Forelimb muscle (tissue), 1 donor: ENCODE results near the gene ECHDC3. TPM values are rescaled to one million over a fixed set of nuclear protein-coding genes. Genes with fewer than 3 reads are reported as not detected.
A peak's percentile ranks its signal among the peaks of the same experiment; 100 is the strongest.

ENCODE experiments used
- DNase-seq: peaks from one replicate; pipeline ENCODE4 v3.0.0-alpha.2; 2013; ENCODE audit warnings: low read depth
- polyA plus RNA-seq: library from polyadenylated mRNA; unstranded; fragments of 120-200 nt; gene quantifications from one replicate; pipeline ENCODE4 v1.2.1, GENCODE V29; 2013; ENCODE audit not compliant: insufficient read length

Gene ECHDC3
- polyA plus RNA-seq, 1 donor = 7.7 TPM

DNA sequence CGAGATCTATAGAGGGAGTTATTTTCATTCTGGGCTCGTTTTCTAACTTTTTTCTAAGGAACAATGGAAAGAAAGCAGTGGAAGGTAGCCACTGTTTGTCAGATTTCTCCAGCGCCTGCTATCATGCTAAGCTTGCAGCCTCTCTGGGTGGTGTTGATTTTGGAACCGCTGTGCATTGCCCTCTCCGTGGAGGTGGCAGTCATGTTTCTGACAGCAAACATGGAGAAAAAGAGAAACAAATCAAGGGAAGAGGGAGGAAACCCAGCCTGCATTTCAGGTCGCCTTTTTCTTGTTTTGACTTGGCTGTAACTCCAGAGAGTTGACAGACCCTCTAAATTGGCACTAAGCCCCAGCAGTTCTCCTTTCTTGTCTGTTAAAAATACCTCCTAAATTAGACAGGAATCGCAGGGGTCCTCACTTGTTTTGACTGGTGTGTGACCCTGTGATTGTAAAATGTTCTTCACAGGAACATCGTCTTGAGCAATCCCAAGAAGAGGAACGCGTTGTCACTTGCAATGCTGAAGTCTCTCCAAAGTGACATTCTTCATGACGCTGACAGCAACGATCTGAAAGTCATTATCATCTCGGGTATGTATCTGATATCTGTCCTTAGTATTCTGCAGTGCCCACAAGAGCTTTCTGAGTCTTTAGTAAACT, 4.8 kb downstream of the ECHDC3 start:
- DNase-seq = no peak

DNA sequence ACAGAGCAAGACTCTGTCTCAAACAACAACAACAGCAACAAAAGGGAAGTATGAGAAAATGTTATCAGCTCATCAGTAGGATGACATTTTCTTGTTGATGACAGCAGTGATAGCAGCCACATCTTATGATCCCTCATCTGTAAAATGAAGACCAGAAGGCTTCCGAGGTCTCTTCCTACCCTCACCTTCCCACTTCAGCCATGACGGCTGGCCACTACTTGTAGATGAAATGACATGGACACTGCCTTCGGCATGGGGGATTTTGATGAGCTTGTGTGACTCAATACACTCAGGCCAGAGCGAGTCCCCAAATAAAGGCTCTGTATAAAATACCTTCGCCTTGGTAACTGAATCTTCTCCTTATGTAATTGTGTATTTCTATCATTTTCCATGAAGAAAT, 6.7 kb downstream of the ECHDC3 start:
- no peak for DNase-seq

DNA sequence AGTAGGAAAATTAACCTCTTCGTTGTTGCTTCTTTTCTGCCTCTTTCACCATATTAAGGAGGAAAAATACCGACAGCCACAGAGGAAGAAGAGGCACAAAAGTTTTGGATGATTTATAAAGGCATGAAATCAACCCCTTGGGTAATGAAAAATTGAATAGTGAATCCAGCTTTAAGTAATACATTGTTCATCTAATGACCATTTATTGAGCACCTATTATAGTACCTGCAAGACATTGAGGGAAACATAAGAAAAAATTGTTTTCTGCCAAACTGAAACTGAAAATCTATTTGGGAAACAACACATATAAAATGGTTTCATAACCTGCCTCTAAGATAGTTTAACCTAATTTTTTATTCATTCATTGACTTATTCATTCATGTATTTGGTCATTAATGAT, 8.2 kb downstream of the ECHDC3 start:
- no peak for DNase-seq

DNA sequence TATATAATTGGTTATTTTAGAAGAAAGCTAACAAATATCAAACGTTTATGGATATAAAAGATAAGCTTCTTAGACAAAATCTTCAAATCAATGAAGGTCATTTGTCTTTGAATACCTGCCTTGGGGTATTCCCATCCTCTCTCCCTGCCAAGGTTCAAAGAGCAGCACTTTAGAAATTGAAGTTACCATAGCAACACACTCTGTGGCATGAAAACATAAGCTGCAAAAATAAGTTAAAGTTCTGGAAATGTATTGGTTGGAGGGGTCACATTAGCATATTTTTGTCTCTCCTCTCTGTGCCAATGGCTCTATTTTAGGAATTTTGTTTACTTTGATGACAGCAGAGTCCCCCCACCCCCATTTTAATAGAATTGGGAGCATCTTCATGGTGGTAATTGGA, 12.0 kb downstream of the ECHDC3 start:
- DNase-seq = no peak

DNA sequence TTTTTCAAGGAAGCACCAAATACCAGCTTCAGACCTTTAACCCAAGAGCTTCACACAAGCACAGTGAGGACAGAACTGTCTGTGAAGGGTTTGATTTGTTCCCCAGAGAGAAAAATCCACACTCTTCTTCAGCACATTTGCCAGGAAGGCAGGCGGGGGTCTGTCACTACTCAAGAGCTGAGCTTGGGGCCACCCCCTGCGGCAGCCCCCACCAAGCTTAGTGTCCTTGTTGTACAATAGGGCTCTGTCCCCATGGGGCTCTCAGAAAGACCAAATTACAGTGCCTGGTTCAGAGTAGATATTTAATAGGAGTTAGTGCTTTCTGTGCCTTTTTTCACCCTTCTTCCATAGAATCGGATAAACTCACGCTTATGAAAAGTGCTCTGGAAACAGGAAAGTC, 12.4 kb downstream of the ECHDC3 start:
- DNase-seq = no peak

DNA sequence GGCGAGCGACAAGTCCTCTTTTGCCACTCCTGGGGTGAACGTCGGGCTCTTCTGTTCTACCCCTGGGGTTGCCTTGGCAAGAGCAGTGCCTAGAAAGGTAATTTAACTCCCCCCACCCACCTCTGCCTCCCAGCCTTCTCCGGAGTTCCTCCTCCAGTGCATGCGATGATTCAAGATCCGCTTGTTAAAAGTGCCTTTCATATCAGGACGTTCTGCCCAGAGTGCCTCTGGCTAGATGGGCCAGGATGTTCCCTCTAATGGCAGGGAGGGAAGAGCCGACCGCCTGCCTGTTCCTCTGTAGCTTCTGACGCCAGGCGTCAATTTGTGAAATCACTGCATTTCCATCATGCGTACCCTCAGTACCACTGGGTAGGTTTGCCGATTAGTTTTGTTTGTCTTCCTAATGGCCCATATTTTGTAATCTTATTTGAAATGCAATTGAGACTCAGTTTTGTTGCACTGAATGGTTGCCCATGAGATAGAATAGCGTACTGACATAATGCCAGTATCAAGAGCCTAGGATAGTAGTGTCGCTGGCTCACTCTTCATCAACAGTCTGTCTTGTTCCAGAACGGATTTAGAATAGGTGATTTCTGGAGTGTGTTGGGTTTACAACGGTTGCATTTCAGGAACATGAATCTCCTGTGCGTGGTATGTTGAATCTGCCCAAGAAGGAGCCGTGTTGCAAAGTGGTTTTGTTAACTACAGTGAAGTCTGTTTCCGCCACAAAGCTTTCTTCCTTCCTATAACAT, 13.5 kb downstream of the ECHDC3 start:
- DNase-seq = no peak

DNA sequence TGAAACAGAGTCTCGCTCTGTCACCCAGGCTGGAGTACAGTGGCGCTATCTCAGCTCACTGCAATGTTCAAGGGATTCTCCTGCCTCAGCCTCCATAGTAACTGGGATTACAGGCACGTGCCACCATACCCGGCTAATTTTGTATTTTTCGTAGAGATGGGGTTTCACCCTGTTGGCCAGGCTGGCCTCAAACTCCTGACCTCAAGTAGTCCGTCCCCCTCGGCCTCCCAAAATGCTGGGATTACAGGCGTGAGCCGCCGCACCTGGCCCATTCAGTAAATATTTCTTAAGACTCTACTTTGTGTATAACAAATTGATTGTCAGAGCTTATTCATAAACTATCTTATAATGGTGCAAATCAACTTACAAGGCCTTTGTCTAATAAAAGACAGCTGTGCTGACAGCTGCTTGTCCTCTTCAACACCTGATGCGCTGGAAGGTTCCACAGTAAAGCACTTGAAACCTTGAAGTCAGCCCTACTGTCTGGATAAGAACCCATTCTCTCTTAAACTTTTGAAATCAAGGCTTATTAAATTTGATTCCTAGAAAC, 14.7 kb downstream of the ECHDC3 start:
- no peak for DNase-seq

DNA sequence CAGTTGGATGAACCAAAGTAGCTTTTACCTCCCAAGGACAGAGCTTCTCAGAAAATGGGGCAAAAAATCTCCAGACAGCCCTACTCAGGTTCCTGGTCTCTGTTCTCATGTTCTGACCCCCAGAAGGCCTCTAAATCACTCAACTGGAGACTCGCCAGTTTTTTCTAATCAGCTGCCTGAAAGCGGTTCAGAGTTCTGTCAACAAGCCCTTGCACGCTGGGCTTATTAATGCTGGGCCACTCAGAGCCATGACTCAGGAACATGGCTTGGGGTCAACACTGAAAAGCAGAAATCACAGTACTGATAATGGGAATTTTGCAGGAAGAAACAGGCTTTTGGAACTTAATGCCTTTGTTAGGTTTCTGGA, 15.3 kb downstream of the ECHDC3 start:
- peak; percentile 40 for DNase-seq

DNA sequence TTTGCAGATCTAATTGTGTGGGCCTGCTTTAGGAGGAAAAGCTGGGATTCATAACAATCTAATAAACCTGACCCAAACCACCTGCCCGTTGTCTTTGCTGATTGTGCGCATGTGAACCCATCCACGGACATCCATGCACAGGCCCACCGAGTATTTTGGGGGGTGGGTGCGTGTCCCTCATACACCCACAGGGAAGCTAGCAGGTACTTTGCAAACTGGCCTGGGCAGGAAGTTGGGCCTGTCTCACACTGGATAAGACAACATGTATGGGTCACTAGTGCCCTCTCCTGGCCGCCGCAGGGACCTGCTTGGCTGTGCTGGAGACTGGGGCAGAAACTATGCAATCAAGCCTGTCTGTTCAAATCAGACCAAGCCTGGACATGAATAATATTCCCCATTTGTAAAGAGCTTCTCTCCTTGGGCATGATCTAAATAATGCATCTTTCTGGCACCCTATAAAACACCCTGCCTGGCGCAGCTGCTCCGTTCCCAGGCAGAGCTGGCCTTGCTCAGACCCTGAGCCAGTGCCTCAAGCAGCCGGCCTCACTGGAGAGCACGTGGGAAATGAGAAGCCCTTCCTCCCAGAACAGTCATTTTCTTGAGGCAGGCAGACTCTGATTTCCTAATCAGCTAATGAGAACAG, 15.8 kb downstream of the ECHDC3 start:
- DNase-seq = peak; percentile 41

DNA sequence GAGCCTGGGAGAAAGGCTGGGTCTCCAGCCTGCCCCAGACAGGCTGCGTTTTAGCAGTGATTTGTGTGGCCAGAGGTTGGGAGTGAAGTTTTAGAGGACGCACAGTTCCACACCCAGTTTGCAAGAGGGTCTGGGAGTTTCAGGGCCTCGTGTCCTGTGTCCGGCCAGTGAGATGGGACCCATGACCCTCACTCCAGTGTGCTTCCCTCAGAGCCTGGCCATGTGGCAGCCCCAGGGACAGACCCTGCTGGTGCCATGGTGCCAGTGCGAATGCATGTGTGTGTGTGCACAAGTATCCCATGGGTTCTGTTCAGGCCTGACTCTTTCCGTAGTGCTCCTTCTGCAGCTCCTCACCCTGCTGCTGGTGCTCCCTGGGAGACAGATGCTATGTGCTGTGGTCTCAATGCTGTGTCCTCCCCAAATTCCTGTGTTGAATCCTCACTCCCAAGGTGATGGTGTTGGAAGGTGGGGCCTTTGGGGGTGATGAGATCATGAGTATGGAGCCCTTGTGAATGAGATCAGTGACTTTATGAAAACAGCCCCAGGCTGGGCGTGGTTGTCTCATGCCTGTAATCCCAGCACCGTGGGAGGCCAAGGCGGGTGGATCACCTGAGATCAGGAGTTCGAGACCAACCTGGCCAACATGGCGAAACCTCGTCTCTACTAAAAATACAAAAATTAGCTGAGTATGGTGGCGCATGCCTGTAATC, 16.5 kb downstream of the ECHDC3 start:
- no peak for DNase-seq

DNA sequence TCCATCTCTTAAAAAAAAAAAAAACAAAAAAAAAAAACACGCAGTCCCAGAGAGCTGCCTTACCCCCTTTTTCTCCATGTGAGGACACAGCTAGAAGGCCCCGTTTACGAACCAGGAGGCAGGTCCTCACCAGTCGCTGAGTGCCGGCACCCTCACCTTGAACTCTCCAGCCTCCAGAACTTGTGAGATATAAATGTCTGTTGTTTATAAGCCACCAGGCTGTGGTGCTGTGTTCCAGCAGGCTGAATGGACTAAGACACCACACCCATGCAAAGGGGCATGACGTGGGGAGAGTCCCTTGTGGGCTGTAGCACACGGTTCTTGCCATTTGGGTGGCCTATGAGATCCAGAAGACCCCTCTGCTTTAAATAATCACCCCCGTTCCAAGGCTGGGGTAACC, 17.2 kb downstream of the ECHDC3 start:
- no peak for DNase-seq

DNA sequence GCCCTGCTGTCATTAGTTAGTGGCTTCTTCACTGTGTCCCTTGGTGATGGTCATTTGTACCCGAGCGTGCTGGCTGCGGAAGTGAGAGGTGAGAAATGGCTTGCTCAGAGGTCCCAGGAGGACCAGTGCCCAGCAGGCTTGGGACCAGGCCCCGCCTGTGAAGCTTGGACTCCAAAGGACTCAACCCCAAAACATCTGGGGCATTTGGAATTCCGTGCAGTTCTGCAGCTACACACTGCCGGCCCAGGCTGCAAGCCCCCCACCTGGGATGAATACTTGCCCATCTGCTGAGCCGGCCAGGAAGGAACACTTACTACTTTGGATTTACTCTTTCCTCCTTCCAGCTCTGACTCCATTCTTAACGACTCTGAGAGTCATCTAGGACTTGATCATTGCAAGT, 18.0 kb downstream of the ECHDC3 start:
- no peak for DNase-seq

DNA sequence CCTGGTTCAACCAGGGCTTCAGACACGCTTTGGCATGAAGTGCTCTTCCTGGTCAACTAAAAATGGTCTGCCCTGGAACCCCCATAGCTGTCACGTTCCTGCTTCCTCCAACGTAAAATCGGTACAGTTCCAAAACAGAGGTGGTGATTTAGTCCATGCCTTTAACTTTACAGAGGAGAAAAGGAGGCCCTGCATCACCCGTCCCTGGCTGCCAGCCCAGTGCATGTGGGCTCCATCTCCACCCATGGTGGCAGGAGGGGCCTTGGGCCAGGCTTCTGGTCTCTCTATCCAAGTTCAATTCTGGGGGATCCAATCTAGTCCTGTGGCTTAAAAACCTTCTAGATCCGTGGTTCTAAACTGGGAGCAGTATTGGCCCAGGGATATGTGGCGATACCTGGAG, 18.7 kb downstream of the ECHDC3 start:
- DNase-seq = no peak

DNA sequence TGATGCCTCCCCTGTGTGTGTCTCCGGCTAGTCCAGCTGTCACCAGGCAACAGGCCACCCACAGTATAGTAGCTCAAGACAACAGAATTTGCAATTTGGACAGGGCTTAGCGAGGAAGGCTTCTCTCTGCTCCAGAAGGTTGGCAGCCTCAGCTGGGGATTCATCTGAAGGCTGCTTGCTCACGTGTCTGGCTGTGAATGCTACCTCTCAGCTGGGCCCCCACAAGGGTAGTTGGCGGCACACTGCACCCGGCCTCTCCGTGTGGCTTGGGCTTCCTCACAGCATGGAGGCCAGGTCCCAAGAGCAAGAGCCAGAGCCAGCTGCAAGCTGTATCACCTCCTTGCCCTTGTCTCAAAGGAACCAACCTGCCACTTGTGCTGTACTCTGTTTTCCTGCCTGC, 19.2 kb downstream of the ECHDC3 start:
- no peak for DNase-seq

DNA sequence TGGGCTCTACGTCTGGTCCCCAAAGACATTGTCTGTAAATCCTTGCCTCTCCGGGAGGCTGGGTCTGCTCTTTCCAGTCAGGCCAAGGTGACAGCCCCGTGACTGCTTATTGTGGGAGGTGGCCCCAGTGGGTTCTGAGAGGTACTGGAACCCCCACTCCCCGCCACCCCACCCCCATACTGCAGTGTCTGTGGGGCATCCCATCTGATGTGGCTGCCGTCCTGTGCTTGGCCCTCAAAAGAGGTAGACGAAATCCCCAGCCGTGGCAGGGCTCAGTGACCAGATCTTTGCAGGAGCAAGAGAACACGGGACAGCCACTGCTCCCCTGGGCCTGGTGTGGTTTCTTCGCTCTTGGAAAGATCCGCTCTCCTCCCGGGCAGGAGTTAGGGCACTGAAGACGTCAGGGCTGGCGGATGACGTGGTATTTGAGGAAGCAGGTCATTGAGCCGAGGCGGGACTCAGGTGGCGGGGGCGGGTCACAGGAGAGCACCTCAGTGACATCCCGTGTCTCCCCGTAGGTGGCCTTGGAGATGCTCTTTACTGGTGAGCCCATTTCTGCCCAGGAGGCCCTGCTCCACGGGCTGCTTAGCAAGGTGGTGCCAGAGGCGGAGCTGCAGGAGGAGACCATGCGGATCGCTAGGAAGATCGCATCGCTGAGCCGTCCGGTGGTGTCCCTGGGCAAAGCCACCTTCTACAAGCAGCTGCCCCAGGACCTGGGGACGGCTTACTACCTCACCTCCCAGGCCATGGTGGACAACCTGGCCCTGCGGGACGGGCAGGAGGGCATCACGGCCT, 20.7 kb downstream of the ECHDC3 start:
- no peak for DNase-seq

DNA sequence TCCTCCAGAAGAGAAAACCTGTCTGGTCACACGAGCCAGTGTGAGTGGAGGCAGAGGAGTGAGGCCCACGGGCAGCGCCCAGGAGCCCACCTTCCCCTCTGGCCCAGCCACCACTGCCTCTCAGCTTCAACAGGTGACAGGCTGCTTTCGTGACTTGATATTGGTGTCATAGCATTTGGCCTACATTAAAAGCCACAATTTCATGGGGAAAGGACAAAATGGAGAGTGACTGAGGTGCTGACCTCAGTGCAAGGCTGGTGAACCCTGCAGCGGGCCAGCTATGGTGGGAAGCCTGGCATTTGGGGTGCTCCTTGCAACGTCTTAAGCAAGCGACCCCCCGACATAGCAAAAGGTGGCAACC, 21.3 kb downstream of the ECHDC3 start:
- DNase-seq = no peak

DNA sequence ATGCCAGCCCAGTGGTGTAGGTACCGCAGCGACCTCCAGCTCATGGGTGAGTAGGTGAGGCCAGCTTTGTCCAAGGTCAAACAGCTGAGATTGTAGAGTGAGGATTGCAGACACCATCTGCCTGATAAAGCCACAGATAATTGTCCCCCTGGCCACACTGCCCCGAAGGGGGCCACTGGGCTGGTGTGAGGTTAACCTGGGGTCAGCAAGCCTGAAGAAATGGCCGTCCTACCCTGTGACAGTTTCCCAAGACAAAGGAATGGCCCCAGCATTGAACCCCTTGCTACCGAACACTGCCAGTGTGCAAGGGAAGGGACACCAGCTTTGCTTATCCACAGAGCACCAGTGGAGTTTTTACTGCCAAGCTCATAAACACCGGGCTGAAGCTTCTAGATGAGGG, 23.0 kb downstream of the ECHDC3 start:
- no peak for DNase-seq

DNA sequence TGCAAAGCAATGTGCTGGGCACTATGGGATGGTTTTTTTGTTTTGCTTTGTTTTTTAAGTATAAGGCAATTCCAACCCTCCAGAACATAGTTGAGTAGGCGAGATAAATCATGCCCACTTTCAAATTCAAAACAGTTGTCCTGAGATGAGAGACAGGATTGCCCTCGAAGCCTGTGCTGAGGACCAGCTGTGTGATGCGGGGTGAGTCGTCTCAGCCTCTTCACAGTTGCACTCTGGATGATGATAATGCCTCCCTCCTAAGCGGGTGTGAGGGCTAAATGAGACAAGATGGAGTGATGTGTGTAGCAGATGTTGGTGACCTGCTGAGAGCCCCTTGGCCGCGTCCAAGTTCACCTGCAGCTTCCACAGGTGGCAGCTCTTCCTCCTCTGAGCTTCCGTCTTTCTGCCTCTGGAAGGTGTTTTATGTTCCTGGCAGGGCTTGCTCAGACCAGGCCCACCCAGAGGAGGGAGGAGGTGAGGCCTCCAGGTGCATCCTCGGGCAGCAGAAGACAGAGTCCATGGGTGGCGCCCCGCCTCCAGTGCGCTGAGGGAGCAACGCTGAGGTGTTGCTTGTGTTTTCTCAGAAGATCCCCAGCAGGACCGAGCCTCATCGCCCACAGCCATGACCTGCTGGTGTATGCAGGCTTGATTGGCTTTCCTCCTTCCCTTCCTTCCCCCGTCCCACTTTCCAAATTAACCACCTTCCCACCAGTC, 30.6 kb downstream of the ECHDC3 start:
- DNase-seq = no peak

DNA sequence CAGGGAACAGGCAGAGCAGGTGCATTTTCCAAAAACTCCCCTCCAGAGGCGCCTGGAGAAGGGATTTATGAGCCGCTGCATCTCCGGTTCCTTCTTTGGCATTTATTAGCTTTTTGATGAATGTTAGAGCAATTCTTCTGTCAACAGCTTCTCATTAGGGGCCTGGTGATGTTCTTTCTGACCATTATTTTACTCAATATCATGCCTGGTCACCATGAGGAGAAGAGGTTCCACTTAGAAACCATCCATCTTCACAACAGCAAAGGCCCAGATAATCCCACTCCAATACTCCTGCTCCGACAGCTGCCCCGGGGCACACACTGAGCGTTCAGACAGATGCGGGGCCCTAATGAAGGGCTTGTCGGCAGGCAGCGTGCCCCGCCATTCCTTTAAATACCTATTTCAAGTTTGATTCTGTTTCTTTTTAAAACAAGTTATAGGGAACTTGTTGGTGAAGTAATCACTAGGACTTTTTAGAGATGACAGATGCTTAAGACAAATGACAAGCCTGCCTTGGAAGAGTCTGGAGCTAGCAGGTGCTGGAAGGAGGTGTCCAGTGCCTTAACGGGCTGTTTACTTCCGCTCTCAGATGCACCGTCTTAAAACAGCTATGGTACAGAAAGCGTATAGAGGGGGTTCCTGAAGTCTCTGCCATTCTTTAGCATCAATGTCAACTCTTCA, 31.7 kb downstream of the ECHDC3 start:
- DNase-seq = no peak

DNA sequence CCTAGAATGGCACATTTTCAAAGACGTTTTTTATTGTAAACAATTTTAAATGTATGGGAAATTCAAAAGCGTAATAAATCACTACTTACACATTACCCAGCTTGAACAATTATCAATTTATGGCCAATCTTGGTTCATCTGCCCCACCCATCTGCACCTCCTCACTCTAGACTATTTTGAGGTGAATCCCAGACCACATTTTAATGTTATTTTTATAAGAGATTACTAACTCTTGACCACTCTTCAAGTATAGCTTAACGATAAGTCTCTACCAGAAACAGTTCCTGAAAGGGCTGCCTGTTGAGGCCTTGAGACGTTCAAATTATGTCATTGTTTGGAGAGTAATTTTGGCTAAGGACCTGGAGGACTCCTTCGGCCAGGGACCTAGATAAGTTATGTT, 33.2 kb downstream of the ECHDC3 start:
- DNase-seq = no peak
